Measurements from ENCODE around the gene KDM2A. TPM values are rescaled to one million over a fixed set of nuclear protein-coding genes. Genes with fewer than 3 reads are reported as not detected.

KDM2A gene
- total and polyA plus RNA-seq, 2 experiments from 2014 or later: 25.0 to 54.1 TPM

- peaks cover 15% of the 10 kb centered on the region; the same call in 1 of the 2 replicates for H3K4me1 ChIP-seq (ENCODE audit: insufficient read depth)
- H3K27me3 ChIP-seq (ENCODE audit: insufficient read depth): no peaks in the 10 kb centered on the region
- H3K27ac ChIP-seq (ENCODE audit: low read depth): peak overlapping the region; percentile 91
- Mint-ChIP-seq H3K27ac (peak overlapping the region; percentile 92), H3K27me3 (ENCODE audit: insufficient read depth, low read depth, poor library complexity) (peaks cover 11% of the 10 kb centered on the region), H3K36me3 (ENCODE audit: low read depth) (peaks cover 19% of the 10 kb centered on the region), H3K4me3 (peak overlapping the region; percentile 26; the same call in 2 of the 3 replicates), H3K4me1 (peaks cover 25% of the 10 kb centered on the region), H3K9me3 (no peaks in the 10 kb centered on the region)
- H3K36me3 ChIP-seq (ENCODE audit: insufficient read depth): no peaks in the 10 kb centered on the region; the same call in 1 of the 2 replicates
- peak overlapping the region; percentile 10; the same call in 1 of the 2 replicates for H3K4me3 ChIP-seq
- H3F3A ChIP-seq (replicated peaks; ENCODE audit: low read depth): peaks cover 11% of the 10 kb centered on the region
- no peaks in the 10 kb centered on the region for H3K9me2 ChIP-seq (ENCODE audit: insufficient read depth)
- TF ChIP-seq ETS1 (IDR thresholded peaks at IDR 0.05) (no peak), POLR2AphosphoS5 (IDR thresholded peaks at IDR 0.05; ENCODE audit: low read depth) (no peak), EZH2 (IDR thresholded peaks at IDR 0.05; ENCODE audit: low read depth, unreplicated experiment) (no peak), CTCF (conservative IDR thresholded peaks at IDR 0.05; ENCODE audit: low read depth in 2 of 2) (no peak), NANOG (IDR thresholded peaks at IDR 0.05; ENCODE audit: borderline replicate concordance) (no peak), ZNF462 (CRISPR knock-in tag; IDR thresholded peaks at IDR 0.05) (no peak), REST (IDR thresholded peaks at IDR 0.05; ENCODE audit: unreplicated experiment) (no peak)
- DNase-seq (ENCODE audit: low spot score) (peak; percentile 82), ATAC-seq (peak; percentile 87)
- H4K20me1 ChIP-seq (replicated peaks; ENCODE audit: insufficient read depth): no peaks in the 10 kb centered on the region; the same call in 1 of the 2 replicates
- H3K79me2 ChIP-seq (replicated peaks; ENCODE audit: insufficient read depth): peaks cover 36% of the 10 kb centered on the region
- no peak overlapping the region for H2AFZ ChIP-seq
- H3K4me2 ChIP-seq: peak overlapping the region; percentile 68; the same call in 1 of the 2 replicates
Observed at GRCh38 chr11:67277231-67277961, 158.3 kb downstream of the KDM2A start.

Measured in GM23338 (cell line).